Panc1 (cell line): ENCODE data around the gene FNDC8. TPM values are rescaled to one million over a fixed set of nuclear protein-coding genes. Genes with fewer than 3 reads are reported as not detected.

ENCODE experiments used
- ATAC-seq: fragments of 200-7000 bp; cut with Tn5 transposase; 2 replicates; pipeline ENCODE4 v1.9.1; 2020; ENCODE audit warnings: mild to moderate bottlenecking, moderate library complexity
- BruUV-seq: library from RNA; stranded (reverse); fragments of 400-500 nt; replicated peaks from 2 replicates; lab custom pipeline; 2021; lab: Mats Ljungman, UMichigan
- CTCF ChIA-PET: fragments of 300-600 bp; sonication (Branson Sonifier 250); formaldehyde crosslinking; loops from one replicate; lab custom pipeline; 2022; ENCODE audit warnings: antibody characterized with exemption; lab: Charles Lee
- POLR2A ChIA-PET: fragments of 300-600 bp; sonication (Branson Sonifier 250); formaldehyde crosslinking; loops from one replicate; lab custom pipeline; 2022; ENCODE audit warnings: antibody characterized with exemption; lab: Charles Lee
- DNase-seq: peaks from one replicate; pipeline ENCODE4 v3.0.0-alpha.2; 2010; ENCODE audit warnings: low read depth, low spot score
- H3K27ac ChIP-seq: 2 replicates; pipeline ENCODE4 v1.5.1; 2011; ENCODE audit warnings: mild to moderate bottlenecking, low read length, inconsistent platforms
- H3K27me3 ChIP-seq: fragments of 200-500 bp; sonication (Bioruptor generic); 2 replicates; pipeline ENCODE4 v1.6.0; 2014; ENCODE audit warnings: low read length, inconsistent platforms; ENCODE audit not compliant: control insufficient read depth, insufficient read depth
- H3K36me3 ChIP-seq: fragments of 200-500 bp; sonication (Bioruptor generic); 2 replicates; pipeline ENCODE4 v1.5.1; 2014; ENCODE audit warnings: inconsistent platforms, mild to moderate bottlenecking, low read length, moderate library complexity; ENCODE audit not compliant: control insufficient read depth, insufficient read depth
- H3K4me1 ChIP-seq: 2 replicates; pipeline ENCODE4 v1.5.1; 2011; ENCODE audit warnings: inconsistent platforms, mild to moderate bottlenecking, low read length, moderate library complexity; ENCODE audit not compliant: control insufficient read depth, insufficient read depth
- H3K4me3 ChIP-seq, 2 experiments: 2 replicates each; pipeline ENCODE4 v1.5.1; 2011 to 2012; ENCODE audit warnings: low read depth in 2 of 2, low read length in 2 of 2, mild to moderate bottlenecking in 2 of 2, inconsistent platforms in 1 of 2, moderate library complexity in 1 of 2
- H3K9me3 ChIP-seq: fragments of 200-500 bp; sonication (Bioruptor generic); 2 replicates; pipeline ENCODE4 v1.5.1; 2014; ENCODE audit warnings: low read depth, mild to moderate bottlenecking, inconsistent platforms, low read length, moderate library complexity; ENCODE audit not compliant: control insufficient read depth, insufficient read depth
- CTCF ChIP-seq: fragments of 450-650 bp; IDR thresholded peaks from 2 replicates; pipeline ENCODE4 v1.5.1; 2017; ENCODE audit warnings: mild to moderate bottlenecking
- POLR2AphosphoS5 ChIP-seq: IDR thresholded peaks from 2 replicates; pipeline ENCODE4 v1.6.1; 2012; ENCODE audit warnings: mild to moderate bottlenecking, low read depth, low read length, moderate library complexity
- REST ChIP-seq, 2 experiments: IDR thresholded peaks; 2 replicates each; pipeline ENCODE4 v1.6.1; 2011 to 2012; ENCODE audit warnings: low read depth in 2 of 2, control low read depth in 1 of 2, low read length in 1 of 2, mild to moderate bottlenecking in 1 of 2, moderate library complexity in 1 of 2; ENCODE audit not compliant: insufficient read depth in 1 of 2
- SIN3A ChIP-seq: IDR thresholded peaks from 2 replicates; pipeline ENCODE4 v1.6.1; 2012; ENCODE audit warnings: low read depth, mild to moderate bottlenecking, low read length, moderate library complexity, borderline replicate concordance; ENCODE audit not compliant: insufficient read depth
- TCF7L2 ChIP-seq: IDR thresholded peaks from 2 replicates; pipeline ENCODE4 v1.6.1; 2011; ENCODE audit warnings: mild to moderate bottlenecking, low read depth, low read length, inconsistent platforms
- in situ Hi-C: cut with HindIII; loops from 2 replicates; pipeline ENCODE4 v1.10.0; 2016; ENCODE audit warnings: low sequenced_read_pairs, low pct_unique_long_range_greater_than_20kb
- intact Hi-C: fragments of 100-400 bp; cut with micrococcal nuclease; formaldehyde crosslinking; loops from one replicate; pipeline ENCODE4 v1.10.0; 2022; ENCODE audit not compliant: unreplicated experiment
- total RNA-seq: library from RNA; stranded (reverse); gene quantifications from one replicate; pipeline ENCODE4 v1.2.1, GENCODE V29; 2021; ENCODE audit not compliant: unreplicated experiment

FNDC8 gene
- total RNA-seq, 1 experiment from 2014 or later: not detected

- no peak for ATAC-seq
- no peaks in the 10 kb centered on the region for H3K9me3 ChIP-seq
- CTCF ChIA-PET: no interaction called here
- in situ Hi-C loops (no loop called here), intact Hi-C loops (no loop called here)
- TF ChIP-seq CTCF (no peak), TCF7L2 (no peak), REST (IDR thresholded peaks at IDR 0.05; ENCODE audit: insufficient read depth in 1 of 2, low read depth in 2 of 2, low read length in 1 of 2) (no peak), POLR2AphosphoS5 (no peak), SIN3A (no peak)
- H3K4me1 ChIP-seq: no peaks in the 10 kb centered on the region
- 0 out of 2 replicates have a peak, but pooled peaks cover 3% of the 10 kb centered on the region for H3K27me3 ChIP-seq
- H3K4me3 ChIP-seq: no peak overlapping the region
- no peak overlapping the region for H3K27ac ChIP-seq
- POLR2A ChIA-PET: interaction anchor here (0.6 kb wide), 2 partner anchors 24 to 139 kb away, joined by 3 to 10 read pairs; no protein-coding TSS in a partner anchor
- no peak for DNase-seq
- no TSS peak for BruUV-seq
- H3K36me3 ChIP-seq: no peaks in the 10 kb centered on the region
Measured at GRCh38 chr17:35167046-35167445, 45.6 kb downstream of the FNDC8 start.

GRCh38 chr17:35167666-35168065, 46.3 kb downstream of the FNDC8 start:
- ATAC-seq (no peak), DNase-seq (no peak)
- Histone ChIP-seq H3K27me3 (0 out of 2 replicates have a peak, but pooled peaks cover 3% of the 10 kb centered on the region), H3K36me3 (no peaks in the 10 kb centered on the region), H3K4me3 (no peak overlapping the region), H3K4me1 (no peaks in the 10 kb centered on the region), H3K9me3 (no peaks in the 10 kb centered on the region), H3K27ac (no peak overlapping the region)
- POLR2A ChIA-PET: interaction anchor here (0.6 kb wide), 1 partner anchor 138 kb away, joined by 3 read pairs; no protein-coding TSS in a partner anchor
- no TSS peak for BruUV-seq
- CTCF ChIA-PET: no interaction called here
- intact Hi-C loops (no loop called here), in situ Hi-C loops (no loop called here)
- TF ChIP-seq REST (IDR thresholded peaks at IDR 0.05; ENCODE audit: insufficient read depth in 1 of 2, low read depth in 2 of 2, low read length in 1 of 2) (no peak), POLR2AphosphoS5 (no peak)
